DLD1 (cell line): Measurements from ENCODE around the gene AIRE.

Experiments
- in situ Hi-C: cut with HindIII; loops from 2 replicates; pipeline ENCODE4 v1.10.0; 2017; ENCODE audit warnings: low sequenced_read_pairs

Gene AIRE

DNA sequence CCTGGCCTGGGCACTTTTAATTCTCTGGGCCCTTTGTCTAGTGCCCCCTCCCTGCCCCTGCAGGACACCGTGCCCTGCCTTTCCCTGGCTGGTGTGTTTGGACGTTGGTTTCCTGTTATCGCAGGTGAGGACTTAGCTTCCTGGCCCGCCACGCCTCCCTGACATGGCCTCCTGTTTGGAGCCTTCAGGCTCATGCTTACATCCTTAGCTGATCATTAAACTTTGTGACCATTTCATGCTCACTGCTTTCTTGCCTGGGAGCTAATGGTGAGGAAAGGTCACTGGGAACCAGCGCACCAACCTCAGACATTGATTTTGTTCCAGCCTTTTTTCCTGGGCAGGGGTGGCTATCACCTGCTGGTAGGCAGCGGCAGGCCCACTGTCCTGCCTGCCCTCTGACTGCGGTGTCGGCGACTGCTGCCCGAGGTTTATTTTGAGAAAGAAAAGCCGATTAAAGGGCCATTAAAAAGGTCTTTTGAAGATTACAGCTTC, 17.9 kb downstream of the AIRE start:
- in situ Hi-C loops = no loop called here

DNA sequence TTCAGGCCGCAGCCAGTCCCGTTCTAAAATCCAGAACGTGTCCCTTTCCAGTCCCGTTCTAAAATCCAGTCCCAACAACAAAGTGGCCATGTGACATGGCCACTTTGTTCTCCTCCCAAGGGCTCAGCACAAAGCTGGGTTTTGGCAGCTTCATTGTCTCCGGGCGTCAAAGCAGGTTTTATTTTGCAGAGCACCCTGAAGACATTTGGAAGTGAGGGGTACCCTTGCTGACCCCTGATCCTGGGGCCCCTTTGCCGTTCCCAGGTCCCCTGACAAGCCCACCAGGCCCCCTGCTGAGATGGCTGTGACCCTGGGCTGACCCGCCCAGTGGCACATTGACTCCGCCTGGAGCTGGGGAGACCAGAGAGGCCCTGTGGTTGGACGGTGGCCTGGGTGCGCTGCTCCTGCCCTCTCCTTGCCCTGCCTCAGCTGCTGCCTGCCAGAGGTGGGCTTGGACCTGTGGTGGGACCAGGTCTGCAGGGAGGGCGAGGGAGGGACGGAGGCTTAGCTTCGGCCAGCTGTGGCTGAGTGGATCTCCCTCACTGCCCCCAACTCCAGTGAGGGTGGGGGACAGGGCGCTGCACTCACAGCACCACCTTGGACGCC, 18.4 kb downstream of the AIRE start:
- in situ Hi-C loops = no loop called here

DNA sequence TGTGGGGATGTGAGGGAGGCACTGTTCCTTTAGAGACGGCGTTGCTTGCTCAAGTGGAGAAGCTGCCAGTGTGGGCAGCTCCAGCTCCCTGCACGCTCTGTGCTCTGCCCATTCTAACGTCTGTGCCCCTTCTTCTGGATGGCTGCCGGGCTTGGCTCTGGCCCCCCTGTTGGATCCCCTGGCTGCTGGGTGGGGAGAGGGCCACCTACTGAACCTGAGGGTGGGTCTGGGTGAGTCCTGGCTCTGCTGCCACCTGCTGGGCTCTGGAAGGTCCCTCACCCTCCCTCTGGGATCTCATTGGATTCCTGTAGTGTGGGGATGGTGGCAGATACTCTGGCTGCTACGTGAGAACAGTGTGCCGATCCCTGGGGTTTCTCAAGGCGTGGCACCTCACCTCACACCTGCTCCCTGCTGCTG, 19.2 kb downstream of the AIRE start:
- in situ Hi-C loops = no loop called here

DNA sequence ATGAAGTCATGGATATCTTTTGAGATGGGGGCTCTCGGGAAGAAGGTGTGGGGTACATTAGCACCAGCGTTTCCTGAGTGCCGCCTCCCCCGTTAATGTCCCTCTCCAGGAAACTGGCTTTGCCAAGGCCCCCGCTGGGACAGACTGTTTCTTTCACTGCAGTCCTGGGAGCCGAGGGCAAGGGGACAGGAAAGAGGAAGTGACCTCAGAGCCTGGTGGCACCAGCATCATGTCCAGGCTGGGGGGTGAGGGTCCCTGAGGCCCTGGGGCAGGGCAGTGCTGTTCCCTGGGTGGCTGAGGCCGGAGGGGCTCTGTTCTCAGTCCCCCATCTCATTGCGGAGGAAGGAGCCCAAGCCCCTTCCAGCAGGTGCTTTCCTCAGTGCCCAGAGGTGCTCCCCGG, 20.0 kb downstream of the AIRE start:
- in situ Hi-C loops = no loop called here

DNA sequence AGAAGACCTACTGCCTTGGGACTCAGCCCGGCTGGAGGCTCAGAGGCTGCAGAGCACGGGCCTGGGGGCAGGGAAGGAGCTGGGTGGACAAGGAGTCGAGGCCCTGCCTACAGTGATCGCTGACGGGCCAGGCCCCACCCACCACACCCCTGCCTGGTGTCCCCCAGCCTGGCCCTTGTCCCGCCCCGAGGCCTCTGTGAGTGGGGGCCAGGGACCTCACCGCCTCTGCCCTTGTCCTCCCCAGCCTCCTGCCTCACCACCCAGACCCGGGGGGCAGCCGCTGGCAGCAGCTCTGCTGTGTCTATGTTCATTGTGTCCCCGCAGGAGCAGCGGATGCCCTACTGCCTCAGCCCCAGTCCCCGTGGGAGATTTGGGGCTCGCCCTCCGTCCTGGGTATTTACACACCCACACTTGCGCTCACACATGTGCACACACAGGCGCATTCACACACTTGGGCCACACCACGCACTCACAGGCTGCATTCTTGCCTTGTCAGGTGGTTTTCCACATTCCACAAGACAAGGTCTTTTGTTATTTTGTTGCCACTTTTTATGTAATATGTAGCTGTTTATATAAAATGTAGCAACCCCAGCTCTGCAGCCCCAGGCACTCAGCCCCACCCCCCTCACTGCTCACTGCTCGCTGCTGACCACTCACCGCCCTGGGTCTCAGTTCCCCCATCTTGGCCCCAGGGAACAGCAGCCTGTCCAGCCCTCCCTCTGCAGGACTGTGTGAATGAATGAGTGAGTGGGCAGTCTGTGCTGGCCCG, 21.4 kb downstream of the AIRE start:
- in situ Hi-C loops = no loop called here

DNA sequence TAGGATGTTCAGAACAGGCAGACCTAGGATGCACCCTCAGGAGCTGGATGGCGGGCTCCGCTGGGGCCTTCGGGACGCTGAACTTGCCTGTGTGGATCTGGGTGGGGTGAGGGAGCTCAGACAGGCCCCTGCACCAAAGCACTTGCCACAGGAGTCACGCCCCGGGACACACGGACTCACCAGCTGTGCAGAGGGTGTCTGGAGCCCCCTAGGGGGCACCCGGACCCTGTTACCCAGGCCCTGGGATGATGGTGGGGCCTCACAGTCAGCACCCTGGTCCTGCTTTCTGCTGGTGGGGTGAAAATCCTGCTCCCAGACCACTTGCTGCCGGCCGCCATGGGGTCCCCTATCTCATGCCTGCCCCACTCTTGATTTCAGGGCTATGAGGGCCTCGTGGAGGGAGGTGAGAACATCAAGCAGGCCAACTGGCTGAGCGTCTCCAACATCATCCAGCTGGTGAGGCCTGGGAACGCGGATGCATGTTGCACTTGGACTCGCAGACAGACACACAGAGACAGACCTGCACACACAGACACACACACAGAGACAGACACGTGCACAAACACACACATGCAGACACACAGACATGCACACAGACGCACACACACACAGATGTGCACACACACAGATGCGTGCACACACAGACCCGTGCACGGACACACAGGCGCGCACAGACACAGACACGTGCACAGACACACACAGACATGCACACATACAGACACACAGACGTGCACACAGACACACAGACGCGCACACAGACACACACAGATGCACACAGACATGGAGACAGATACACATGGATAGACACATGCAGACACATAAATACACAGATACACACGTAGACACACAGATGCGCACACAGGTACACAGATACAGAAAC, 25.2 kb downstream of the AIRE start:
- in situ Hi-C loops = no loop called here

DNA sequence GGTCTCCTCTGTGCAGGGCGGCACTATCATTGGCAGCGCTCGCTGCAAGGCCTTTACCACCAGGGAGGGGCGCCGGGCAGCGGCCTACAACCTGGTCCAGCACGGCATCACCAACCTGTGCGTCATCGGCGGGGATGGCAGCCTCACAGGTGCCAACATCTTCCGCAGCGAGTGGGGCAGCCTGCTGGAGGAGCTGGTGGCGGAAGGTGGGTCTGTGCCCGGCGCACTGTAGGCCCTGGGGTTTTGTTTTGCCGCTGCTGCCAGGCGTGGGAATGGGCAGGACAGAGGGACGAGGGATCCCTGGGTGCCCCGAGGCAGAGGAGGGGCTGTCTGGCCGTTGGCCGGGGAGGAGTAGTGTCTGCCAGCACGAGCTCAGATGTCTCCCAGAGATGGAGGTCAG, 26.4 kb downstream of the AIRE start:
- in situ Hi-C loops = no loop called here

DNA sequence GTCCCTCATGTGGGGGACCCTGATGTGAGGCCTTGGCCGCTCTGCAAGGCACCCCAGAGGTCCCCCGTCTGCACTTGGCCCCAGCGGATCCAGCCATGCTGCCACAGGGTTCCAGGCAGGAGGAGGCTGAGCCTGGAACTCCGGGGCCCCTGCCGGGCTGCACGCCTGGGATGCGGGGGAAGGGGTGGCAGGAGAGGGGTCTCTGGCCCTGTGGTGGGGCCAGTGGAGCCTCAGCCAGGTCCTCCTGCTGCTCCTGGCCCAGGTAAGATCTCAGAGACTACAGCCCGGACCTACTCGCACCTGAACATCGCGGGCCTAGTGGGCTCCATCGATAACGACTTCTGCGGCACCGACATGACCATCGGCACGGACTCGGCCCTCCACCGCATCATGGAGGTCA, 27.0 kb downstream of the AIRE start:
- in situ Hi-C loops = no loop called here

DNA sequence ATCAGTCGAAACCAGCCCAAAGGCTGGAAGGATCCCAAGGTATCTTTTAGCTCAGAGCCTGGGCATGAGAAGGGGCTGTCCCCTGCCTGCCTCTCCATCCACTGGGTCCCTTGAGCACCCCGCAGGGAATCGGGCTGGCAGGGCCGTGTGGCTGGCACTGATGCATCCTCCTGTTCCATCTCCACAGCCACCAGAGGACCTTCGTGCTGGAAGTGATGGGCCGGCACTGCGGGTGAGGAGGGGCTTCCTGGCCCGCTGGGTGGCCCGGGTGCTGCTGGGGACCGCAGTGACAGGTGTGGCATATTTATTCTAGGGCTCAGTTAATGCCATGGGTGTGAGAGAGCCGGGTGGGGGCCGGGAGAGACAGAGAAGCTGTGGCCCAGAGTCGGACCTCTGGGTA, 27.8 kb downstream of the AIRE start:
- in situ Hi-C loops = no loop called here

DNA sequence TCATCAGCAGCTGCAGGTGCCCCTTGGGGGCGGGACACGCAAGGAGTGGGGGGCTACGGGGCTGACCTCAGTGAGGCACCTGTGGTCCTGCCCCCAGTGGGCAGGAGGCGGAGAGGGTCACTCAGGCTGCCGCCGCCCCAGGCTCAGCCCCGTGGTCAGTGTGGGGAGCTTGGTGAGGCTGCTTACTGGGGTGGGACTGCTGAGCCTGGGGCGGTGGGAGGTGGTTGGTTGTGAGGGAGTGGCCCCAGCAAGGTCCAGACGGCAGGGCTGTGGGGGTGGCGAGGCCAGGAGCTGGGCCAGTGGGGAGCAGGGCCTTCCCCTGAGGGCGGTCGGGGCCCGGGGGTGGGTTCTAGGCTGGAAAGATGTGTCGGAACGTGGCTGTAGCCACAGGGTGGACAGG, 28.5 kb downstream of the AIRE start:
- in situ Hi-C loops = no loop called here

DNA sequence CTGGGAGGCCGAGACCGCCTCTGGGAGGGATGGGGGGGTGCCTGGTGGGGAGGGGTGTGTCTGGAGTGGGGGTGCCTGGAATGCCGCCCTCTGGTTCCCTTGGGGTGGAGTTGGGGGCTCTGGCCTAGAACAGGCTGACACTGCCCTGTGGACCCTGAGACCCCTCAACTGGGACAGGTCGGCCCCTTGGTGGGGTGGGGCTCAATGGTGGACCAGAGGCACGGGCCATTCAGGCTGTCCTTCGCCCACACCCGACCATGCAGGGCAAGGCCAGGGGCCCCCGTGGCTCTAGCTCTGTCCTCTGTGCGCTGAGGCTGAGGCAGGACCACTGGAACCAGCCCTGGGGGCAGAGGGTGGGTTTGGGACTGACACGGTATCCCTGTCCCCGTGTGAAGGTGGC, 28.9 kb downstream of the AIRE start:
- in situ Hi-C loops = no loop called here

DNA sequence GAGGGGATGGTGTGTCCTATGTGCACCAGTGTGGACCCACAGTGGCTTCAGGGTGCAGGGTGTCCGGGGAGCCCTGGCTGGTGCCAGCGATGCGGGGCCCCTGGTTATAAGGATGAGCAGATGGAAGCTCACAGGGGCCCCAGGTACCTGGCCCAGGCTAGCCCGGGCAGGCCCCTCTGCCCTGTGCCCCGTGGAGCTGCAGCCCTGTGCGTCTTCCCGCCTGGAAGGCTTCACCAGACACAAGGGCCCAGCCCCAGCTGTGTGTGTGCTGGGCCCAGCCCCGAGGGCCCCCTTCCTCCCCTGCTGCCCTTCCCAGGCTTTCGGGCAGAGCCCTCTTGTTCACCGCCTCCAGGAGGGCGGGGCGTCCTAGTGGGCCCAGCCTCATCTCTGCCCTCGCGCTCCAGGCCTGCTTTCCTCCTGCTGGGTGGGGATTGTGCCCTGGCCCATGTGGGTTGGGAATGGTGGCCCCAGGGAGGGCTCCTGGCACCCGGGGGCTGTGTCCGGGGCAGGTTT, 30.1 kb downstream of the AIRE start:
- in situ Hi-C loops = no loop called here

DNA sequence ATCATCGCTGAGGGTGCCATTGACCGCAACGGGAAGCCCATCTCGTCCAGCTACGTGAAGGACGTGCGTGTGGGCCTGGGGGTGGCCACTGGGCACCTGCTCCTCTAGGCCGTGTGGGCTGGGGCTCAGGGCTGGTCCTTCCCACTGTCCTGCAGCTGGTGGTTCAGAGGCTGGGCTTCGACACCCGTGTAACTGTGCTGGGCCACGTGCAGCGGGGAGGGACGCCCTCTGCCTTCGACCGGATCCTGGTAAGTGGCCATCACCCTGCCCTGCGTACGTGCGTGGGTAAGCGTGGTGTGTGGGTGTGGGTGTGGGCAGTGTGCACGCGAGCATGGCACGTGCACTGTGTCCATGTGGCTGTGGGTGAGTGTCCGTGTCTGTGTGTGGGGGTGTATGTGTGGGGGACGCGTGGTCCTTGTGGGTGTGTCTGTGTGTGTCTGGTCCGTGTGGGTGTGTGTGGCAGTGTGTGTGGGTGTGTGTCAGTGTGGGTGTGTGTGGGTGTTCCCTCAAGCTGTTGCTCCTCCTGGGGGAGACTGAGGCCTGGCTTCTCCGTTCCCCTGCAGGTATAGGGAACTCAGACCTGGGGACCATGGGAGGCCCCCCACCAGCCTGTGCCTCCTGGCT, 30.7 kb downstream of the AIRE start:
- in situ Hi-C loops = no loop called here

DNA sequence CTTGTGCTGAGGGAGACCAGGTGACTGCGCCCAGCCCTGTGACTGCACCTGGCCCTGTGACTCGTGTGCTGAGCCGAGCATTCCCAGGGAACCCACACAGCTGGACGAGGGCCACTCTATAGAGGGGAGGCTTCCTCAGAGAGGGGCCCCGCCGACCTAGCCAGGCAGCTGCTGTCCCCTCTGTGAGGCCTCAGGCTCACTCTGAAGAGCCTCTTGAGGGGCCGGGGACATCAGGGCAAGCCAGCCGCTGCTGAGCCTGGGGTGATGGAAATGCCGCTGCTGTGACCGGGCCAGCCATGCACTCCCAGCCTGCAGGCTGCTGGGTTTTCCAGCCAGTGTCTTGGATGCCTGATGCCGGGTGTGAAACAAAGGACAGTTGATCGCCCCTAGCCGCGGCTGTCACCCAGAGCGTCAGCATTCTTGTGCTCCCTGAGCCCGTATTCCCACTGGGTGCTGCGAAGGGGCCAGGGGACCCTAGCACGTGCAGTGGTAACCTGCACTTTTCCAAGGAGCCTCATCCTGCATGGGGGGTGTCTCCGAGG, 31.6 kb downstream of the AIRE start:
- in situ Hi-C loops = no loop called here

DNA sequence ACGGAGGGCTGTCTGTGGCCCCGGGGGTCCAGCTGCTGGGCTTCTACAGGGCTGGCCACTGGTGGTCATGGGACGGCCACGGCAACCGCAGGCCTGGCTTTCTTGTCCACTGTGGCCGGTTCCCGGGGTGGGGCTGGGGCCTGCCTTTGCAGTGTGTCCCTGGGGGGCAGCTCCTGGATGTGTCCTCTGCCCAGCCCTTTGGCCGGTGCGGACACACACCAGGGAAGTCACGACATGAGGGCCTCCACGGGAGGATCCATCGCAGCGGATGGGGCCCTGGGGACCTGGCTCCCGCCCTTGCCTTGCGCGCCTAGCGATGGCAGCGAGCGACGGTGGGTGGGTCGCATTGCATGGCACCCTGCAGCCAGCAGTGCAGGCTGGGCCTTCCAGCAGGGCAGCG, 32.2 kb downstream of the AIRE start:
- in situ Hi-C loops = no loop called here

DNA sequence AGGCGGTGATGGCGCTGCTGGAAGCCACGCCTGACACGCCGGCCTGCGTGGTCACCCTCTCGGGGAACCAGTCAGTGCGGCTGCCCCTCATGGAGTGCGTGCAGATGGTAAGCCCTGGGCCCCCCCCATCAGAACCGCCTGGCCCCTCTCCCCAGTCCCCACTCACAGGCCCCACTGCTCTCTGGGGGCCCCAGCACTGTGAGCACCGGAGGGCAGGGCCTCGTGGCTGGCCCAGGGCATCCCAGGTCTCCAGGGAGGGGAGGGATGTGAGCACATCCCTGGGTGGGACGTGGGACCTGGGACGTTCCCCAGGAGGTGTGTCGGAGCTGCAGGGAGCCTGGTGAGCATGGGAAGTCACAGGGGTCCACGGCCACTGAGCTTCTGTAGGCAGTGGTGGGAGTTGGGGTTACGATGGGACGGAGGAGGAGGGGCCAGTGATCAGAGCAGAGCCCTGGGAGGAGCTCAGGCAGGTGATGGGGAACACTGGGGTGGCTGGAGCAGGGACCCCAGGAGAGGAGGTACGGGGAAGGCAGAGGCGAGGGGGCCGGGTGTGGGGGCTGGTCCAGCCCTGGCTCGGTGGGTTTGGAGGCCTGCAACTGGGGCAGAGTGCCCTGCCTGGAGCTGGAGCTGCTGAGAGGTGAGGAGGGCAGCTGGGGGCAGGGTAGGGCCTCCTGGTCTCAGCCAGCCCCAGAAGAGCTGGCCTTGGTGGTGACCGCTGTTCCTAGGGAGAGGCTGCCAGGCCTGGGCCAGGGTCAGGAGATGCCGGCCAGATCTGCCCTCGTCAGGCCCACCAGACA, 33.0 kb downstream of the AIRE start:
- in situ Hi-C loops = no loop called here

DNA sequence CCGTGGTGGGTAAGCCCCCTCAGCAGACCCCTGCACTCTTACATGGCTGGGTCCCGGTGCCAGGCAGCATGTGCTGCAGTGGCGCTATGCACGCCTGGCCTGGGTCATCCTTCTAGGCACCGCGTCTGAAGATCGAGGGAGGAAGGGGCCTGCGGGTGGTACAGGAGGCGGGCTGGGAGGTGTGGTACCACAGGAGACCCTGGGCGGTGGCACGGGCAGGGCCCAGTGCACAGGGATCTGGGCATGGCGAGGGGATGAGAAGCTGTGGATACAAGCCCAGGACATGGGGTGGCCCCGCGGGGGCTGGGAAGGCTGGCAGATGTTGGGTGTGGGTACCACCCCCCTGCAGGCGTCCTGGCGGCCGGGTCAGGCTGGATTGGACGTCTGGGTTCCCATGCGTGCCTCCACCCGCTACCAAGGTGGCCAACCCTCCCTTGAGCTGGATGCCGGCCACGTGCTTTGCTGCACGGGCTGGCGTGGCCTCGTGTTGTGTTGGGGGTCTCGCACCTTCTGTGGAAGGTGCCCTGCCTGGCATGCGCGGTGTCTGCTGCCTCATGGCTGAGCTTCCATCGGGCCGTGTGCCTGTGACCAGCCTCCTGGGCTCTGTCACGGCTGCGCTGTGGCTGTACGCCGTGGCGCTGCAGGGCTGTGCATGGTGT, 33.9 kb downstream of the AIRE start:
- in situ Hi-C loops = no loop called here

DNA sequence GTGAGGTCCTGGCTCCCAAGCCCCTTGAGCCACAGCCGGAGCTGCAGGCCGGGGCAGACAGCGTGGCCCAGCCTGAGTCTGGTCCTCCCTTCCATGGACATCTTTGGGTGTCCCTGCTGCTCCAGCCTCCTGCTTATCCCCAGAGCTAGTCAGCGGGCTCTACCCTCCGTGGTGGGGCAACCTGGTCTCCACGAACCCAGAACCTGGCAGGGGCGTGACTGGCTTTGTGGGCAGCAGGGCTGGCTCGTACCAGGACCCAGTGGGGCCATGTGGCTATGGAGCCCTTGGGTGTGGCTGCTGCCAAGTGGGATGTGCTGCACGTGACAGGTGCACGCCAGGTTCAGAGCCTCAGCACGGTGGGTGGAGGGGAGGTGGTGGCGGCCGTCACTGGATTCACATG, 35.2 kb downstream of the AIRE start:
- in situ Hi-C loops = no loop called here

DNA sequence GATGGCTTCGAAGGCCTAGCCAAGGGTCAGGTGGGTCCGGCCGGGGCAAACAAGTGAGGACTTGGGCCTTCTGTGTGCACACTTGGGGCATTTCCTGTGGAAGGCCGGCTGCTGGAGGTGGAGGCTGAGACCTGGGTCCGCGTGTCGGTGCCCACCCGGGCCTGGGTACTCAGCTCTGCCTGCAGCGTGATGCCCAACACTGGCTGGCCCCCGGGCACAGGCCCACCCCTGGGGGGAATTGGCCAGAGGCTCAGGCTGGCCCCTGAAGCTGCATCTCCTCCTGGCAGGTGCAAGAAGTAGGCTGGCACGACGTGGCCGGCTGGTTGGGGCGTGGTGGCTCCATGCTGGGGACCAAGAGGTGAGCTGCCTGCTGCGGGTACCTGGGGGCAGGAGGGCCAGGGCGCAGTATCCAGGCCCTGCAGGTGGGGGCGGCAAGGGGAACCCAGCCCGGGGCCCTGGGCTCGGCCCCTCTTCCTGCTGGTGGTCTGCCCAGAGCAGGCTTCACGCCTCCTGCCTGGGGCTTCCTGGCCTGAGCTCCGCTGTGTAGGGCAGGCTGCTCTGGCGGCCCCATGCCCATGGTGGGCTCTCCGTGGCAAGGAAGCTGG, 36.3 kb downstream of the AIRE start:
- in situ Hi-C loops = no loop called here
